Measurements from ENCODE around the gene FOXRED1.

DNA sequence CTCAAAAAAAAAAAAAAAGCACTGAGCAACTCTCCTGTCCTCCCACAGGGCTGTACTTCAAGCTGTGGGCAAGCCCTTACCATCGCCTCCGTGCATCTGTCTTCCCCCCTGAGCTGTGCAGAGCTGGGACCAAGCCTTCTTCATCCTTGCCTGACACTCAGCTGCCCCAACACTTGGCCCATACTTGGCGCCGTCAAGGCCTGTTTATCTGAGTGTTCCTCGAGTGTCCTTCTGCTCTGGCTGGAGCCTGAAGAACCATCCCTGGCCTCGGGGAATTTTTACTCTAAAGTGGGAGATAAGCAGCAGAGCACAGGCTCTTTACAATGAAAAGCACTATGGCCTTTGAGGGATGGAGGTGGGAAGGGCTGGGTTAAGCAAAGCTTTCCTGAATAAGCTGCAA, 12.3 kb downstream of the FOXRED1 start:
- TF ChIP-seq, protein P1, sequence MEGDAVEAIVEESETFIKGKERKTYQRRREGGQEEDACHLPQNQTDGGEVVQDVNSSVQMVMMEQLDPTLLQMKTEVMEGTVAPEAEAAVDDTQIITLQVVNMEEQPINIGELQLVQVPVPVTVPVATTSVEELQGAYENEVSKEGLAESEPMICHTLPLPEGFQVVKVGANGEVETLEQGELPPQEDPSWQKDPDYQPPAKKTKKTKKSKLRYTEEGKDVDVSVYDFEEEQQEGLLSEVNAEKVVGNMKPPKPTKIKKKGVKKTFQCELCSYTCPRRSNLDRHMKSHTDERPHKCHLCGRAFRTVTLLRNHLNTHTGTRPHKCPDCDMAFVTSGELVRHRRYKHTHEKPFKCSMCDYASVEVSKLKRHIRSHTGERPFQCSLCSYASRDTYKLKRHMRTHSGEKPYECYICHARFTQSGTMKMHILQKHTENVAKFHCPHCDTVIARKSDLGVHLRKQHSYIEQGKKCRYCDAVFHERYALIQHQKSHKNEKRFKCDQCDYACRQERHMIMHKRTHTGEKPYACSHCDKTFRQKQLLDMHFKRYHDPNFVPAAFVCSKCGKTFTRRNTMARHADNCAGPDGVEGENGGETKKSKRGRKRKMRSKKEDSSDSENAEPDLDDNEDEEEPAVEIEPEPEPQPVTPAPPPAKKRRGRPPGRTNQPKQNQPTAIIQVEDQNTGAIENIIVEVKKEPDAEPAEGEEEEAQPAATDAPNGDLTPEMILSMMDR (IDR thresholded peaks at IDR 0.05 in 4 of 5, conservative IDR thresholded peaks at IDR 0.05 in 1 of 5): no peak
- no peak for TF ChIP-seq POLR2A (IDR thresholded peaks at IDR 0.05)
